Jurkat, Clone E6-1 (cell line): ENCODE measurements around the gene SLC35F1.

Source experiments
- DNase-seq: peaks from one replicate; pipeline ENCODE4 v3.0.0-alpha.2; 2011; ENCODE audit warnings: low read depth, low spot score
- H3K4me3 ChIP-seq: 2 replicates; pipeline ENCODE4 v1.5.1; 2011; ENCODE audit warnings: mild to moderate bottlenecking, low read length, control low read depth, moderate library complexity

The SLC35F1 gene

GRCh38 chr6:118218156-118218555 is 311.1 kb downstream of the SLC35F1 start:
- peak; percentile 8 for DNase-seq
- H3K4me3 ChIP-seq: no peak overlapping the region

- no peak overlapping the region for H3K4me3 ChIP-seq
- DNase-seq: no peak
These were observed 313.5 kb downstream of the SLC35F1 start for GRCh38 chr6:118220429-118221128.

GRCh38 chr6:118223316-118223715 is 316.3 kb downstream of the SLC35F1 start:
- no peak overlapping the region for H3K4me3 ChIP-seq
- DNase-seq: no peak

- DNase-seq: no peak
- H3K4me3 ChIP-seq: no peak overlapping the region
These were observed 321.8 kb downstream of the SLC35F1 start for GRCh38 chr6:118228886-118229285.

GRCh38 chr6:118240878-118241528 is 333.9 kb downstream of the SLC35F1 start:
- no peak overlapping the region for H3K4me3 ChIP-seq

GRCh38 chr6:118246406-118246805 is 339.3 kb downstream of the SLC35F1 start:
- no peak overlapping the region for H3K4me3 ChIP-seq
- no peak for DNase-seq

More at GRCh38 chr6:118240878-118241528, 333.9 kb downstream of the SLC35F1 start:
- DNase-seq: no peak

GRCh38 chr6:118248171-118248570 is 341.1 kb downstream of the SLC35F1 start:
- DNase-seq: no peak
- no peak overlapping the region for H3K4me3 ChIP-seq

GRCh38 chr6:118249680-118250079 is 342.6 kb downstream of the SLC35F1 start:
- no peak for DNase-seq
- H3K4me3 ChIP-seq: no peak overlapping the region

- H3K4me3 ChIP-seq: no peak overlapping the region
- DNase-seq: peak; percentile 14
These were observed 345.4 kb downstream of the SLC35F1 start for GRCh38 chr6:118252474-118252873.

- no peak overlapping the region for H3K4me3 ChIP-seq
- no peak for DNase-seq
These were observed 346.7 kb downstream of the SLC35F1 start for GRCh38 chr6:118253741-118254140.

- no peak overlapping the region for H3K4me3 ChIP-seq
- DNase-seq: no peak
These were observed 353.8 kb downstream of the SLC35F1 start for GRCh38 chr6:118260833-118261232.

- DNase-seq: no peak
- no peak overlapping the region for H3K4me3 ChIP-seq
These were observed 356.9 kb downstream of the SLC35F1 start for GRCh38 chr6:118263921-118264486.

- no peak for DNase-seq
- H3K4me3 ChIP-seq: no peak overlapping the region
These were observed 362.6 kb downstream of the SLC35F1 start for GRCh38 chr6:118269659-118270058.

GRCh38 chr6:118277631-118278030 is 370.6 kb downstream of the SLC35F1 start:
- DNase-seq: no peak

GRCh38 chr6:118280210-118280609 is 373.1 kb downstream of the SLC35F1 start:
- no peak overlapping the region for H3K4me3 ChIP-seq
- no peak for DNase-seq

More at GRCh38 chr6:118277631-118278030, 370.6 kb downstream of the SLC35F1 start:
- no peak overlapping the region for H3K4me3 ChIP-seq

- DNase-seq: no peak
These were observed 374.2 kb downstream of the SLC35F1 start for GRCh38 chr6:118281291-118281690.

GRCh38 chr6:118283766-118284165 is 376.7 kb downstream of the SLC35F1 start:
- no peak overlapping the region for H3K4me3 ChIP-seq
- DNase-seq: peak; percentile 55

More at GRCh38 chr6:118281291-118281690, 374.2 kb downstream of the SLC35F1 start:
- H3K4me3 ChIP-seq: no peak overlapping the region

- H3K4me3 ChIP-seq: no peak overlapping the region
- no peak for DNase-seq
These were observed 377.8 kb downstream of the SLC35F1 start for GRCh38 chr6:118284736-118285360.

GRCh38 chr6:118285791-118286190 is 378.7 kb downstream of the SLC35F1 start:
- H3K4me3 ChIP-seq: no peak overlapping the region
- no peak for DNase-seq
